HG03521 (cell line): ENCODE data around the gene PRRT2.
"Not testable (repeated sequence)": the region's sequence is repeated elsewhere in the genome, so short reads cannot be mapped to it uniquely, and the experiment has no call there.

Source experiments
- ATAC-seq: cut with Tn5 transposase; IDR thresholded peaks from one replicate; pipeline ENCODE4 v1.9.1; 2021; ENCODE audit warnings: mild to moderate bottlenecking, moderate library complexity; ENCODE audit not compliant: unreplicated experiment

The PRRT2 gene

DNA sequence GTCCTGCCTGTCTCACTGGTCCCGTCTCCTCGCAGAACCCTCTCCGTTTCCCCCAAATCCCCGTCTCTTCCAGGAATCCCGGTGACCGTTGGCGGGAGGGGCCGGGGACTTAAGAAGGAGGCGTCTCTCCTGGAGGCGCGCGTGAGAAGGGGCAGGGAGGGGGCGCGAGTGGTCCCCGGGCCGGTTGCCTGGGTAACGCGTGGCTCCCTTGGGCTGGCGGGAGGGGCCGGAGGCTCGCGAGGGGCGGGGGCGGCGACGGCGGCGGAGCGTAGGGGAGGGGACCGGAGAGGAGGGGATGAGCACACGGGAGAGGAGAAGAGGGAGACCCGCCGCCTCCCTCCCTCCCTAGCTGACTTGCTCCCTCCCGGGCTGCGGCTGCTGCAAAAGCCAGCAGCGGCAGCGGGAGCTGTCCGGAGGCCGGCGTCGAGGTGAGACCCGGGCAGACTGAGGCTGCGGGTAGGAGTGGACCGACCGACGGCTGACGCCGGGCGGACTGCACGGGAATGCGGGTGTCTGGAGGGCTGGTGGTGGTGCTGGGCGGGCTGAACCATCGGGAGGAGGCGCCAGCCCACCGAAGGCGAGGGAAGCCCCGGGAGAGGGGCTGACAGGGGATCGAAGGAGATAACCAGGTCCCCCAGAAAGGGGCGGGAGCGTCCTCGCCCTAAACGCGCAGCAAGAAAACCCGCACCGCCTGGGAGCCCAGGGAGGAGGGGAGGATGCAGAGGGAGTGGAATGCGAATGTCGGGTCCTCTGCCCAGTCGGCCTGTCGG, at the start of gene PRRT2:
PRRT2 (plus strand) TSS at position 298 of the 770 bp plus-strand sequence. CDS start 862 bp downstream, outside the sequence.
- no peak for ATAC-seq

- no peak for ATAC-seq
These were observed 48.7 kb upstream of the PRRT2 start for GRCh38 chr16:29763326-29763725.

DNA sequence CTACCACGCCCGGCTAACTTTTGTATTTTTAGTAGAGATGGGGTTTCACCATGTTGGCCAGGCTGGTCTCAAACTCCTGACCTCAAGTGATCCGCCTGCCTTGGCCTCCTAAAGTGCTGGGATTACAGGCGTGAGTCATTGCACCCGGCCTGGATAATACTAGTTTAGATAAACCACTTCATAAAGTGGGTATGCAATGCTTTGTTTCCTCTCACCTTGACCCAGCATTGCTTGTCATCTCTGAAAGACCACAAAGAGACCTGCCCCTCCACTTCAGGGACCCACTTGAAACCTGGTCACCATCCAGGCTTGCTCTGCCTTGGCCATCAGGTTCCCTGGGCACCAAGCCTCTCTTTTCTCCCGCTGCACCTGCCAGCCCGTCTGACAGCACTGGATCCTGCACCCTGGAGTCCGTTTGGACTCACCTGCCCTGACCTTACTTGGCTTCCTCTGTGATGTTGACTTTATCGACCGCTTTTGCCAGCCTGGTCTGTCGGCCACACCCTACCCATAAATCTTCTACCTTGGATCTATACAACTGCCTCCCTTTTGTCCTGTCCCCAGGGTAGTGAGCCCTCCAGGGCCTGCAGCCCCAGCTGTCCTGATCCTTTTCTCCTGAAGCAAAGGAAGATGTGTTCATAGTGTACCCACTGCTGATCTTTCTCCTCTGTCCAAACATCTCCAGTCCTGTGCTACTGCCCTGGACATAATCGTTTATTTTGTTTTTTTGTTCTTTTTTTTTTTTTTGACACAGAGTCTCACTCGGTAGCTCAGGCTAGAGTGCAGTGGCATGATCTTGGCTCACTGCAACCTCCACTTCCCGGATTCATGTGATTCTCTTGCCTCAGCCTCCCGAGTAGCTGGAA, 46.6 kb upstream of the PRRT2 start:
- ATAC-seq: no peak

GRCh38 chr16:29766571-29766970, 45.4 kb upstream of the PRRT2 start:
- ATAC-seq: no peak

GRCh38 chr16:29767062-29767461, 44.9 kb upstream of the PRRT2 start:
- no peak for ATAC-seq

- no peak for ATAC-seq
These were observed 42.5 kb upstream of the PRRT2 start for GRCh38 chr16:29769507-29769906.

- no peak for ATAC-seq
These were observed 41.6 kb upstream of the PRRT2 start for GRCh38 chr16:29770250-29770929.

- not testable (repeated sequence) for ATAC-seq
These were observed 39.7 kb upstream of the PRRT2 start for GRCh38 chr16:29772330-29772729.

- no peak for ATAC-seq
These were observed 37.3 kb upstream of the PRRT2 start for GRCh38 chr16:29774730-29775129.

DNA sequence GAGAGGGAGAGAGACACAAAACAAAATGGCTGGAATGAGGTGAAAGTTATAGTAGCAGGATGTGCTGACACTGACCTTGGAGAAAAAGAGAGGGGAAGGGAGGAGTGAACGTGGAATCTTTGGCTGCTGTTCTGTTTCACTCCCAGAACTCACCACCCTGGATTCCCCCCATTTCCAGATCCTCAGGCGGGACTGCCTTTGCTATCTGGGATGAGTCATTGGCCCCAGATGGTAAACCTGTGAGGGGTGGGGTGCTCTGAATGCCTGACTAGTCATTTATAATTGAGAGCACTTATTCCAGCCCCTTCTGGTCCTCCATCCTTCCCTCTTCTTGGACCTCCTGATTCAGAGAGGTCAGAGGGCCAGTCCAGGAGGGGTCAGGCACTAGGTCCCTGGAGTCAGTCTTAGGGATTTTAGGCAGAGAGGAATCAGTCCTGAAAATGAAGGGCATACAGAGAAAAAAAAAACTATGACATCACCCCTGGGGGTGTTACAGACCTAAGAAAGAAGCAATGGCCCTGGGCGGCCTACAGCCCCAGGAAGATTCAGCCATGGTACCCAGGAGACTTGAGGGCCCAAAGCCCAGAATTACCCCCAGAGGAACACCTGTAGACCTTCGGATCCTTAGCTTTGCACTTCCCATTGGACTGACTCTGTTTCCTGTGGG, 36.1 kb upstream of the PRRT2 start:
- no peak for ATAC-seq

GRCh38 chr16:29777576-29778350, 34.2 kb upstream of the PRRT2 start, which contains the start of gene ZG16:
Gene ZG16 (plus strand): TSS chr16:29778256. CDS start chr16:29779267, 1,011 bp downstream.
- ATAC-seq: no peak

- ATAC-seq: no peak
These were observed 32.5 kb upstream of the PRRT2 start for GRCh38 chr16:29779474-29779873.

DNA sequence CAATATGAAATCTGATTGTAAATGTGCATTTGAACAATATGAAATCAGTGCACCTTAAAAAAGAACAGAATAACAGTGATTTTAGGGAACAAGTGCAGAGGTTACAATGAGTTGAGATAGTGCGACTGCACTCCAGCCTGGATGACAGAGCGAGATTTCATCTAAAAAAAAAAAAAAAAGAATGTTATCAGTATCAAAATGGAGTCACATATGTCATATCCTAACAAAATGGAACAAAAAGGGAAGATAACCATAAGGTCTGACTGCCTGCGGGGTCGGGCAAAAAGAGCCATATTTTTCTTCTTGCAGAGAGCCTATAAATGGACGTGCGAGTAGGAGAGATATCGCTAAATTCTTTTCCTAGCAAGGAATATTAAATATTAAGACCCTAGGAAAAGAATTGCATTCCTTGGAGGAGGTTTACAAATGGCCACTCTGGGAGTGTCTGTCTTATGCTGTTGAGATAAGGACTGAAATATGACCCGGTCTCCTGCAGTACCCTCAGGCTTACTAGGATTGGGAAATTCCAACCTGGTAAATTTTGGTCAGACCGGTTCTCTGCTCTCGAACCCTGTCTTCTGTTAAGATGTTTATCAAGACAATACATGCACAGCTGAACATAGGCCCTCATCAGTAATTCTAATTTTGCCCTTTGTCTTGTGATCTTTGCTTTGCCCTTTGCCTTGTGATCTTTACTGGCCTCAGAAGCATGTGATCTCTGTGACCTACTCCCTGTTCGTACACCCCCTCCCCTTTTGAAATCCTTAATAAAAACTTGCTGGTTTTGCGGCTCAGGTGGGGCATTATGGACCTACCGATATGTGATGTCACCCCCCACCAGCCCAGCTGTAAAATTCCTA, 28.7 kb upstream of the PRRT2 start:
- not testable (repeated sequence) for ATAC-seq

GRCh38 chr16:29784157-29784556, 27.8 kb upstream of the PRRT2 start:
- ATAC-seq: no peak

DNA sequence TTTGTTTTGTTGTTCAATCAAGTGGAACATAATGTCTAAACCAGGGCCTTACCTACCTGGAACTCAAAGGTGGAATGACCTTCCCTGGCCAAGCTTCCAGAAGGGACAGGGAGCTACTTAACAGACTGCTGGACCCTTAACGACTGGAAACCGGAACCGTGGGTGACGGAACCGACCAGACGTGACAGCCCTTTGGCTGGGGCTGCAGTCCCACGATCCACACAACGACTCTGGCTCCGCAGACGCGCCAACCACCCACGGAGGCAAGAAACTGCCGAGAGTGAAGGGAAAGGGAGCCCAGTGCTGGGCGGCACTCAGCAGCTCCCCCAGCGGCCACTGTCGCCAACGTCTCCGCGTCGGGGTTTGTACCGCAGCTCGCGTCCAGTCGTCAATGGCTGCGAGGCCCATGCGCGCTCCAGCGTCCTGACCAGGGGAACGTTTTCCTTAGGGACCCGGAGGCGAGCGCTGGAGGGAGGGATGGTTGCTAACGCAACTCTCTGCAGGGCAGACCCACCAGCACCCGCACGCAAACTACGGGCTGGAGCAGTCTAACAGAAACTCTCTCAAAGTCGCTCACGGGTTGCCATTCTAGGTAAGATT, 27.0 kb upstream of the PRRT2 start:
- ATAC-seq: peak; percentile 53

- ATAC-seq: not testable (repeated sequence)
These were observed 24.8 kb upstream of the PRRT2 start for GRCh38 chr16:29787155-29787554.

DNA sequence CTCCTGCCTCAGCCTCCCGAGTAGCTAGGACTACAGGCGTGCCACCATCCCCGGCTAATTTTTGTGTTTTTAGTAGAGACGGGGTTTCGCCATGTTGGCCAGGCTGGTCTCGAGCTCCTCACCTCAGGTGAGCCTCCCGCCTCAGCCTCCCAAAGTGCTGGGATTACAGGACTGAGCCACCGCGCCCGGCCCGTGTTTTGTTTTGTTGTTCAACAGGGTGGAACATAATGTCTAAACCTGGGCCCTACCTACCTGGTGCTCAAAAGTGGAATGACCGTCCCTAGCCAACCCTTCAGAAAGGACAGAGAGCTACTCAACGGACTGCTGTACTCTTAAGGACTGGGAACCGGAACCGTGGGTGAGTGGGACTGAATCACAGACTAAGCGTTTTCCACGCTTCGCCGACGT, 22.2 kb upstream of the PRRT2 start:
- no peak for ATAC-seq

DNA sequence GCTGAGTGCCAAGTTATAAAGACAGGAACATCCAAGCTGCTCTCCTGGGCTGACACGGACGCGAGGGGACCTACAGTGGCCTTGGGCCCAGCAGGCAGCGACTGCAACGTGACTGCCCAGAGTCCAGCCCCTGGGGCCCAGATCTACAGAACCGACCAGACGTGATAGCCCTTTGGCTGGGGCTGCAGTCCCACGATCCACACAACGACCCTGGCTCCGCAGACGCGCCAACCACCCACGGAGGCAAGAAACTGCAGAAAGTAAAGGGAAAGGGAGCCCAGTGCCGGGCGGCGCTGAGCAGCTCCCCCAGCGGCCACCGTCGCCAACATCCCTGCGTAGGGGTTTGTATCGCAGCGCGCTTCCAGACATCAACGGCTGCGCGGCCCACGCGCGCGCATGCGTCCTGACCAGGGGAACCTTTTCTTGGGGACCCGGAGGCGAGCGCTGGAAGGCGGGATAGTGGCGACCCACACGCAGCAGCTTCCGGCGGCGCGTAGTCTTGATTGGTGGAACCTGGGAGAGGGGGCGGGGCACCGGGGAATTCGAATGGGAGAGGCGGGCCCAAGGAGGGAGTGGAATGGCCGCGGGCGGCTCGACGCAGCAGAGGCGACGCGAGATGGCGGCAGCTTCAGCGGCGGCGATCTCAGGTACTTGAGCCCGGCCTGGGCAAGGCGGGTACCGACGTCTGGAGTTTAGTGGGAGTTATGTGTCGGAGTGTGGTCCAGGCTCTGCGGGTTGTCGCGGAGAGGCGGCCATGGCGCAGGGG, 21.6 kb upstream of the PRRT2 start, which contains the start of gene KIF22:
KIF22 (plus strand) TSS at position 569 of the 766 bp plus-strand sequence; CDS start at position 578, 9 bp downstream.
- peak; percentile 95 for ATAC-seq
